HL-60/S4 (cell line): Measurements from ENCODE around the gene EXTL1.

Source experiments
- in situ Hi-C: fragments of 300-500 bp; cut with MboI; formaldehyde crosslinking; loops from 2 replicates; pipeline ENCODE4 v1.14.3; 2022; ENCODE audit warnings: low sequenced_read_pairs

EXTL1 gene

DNA sequence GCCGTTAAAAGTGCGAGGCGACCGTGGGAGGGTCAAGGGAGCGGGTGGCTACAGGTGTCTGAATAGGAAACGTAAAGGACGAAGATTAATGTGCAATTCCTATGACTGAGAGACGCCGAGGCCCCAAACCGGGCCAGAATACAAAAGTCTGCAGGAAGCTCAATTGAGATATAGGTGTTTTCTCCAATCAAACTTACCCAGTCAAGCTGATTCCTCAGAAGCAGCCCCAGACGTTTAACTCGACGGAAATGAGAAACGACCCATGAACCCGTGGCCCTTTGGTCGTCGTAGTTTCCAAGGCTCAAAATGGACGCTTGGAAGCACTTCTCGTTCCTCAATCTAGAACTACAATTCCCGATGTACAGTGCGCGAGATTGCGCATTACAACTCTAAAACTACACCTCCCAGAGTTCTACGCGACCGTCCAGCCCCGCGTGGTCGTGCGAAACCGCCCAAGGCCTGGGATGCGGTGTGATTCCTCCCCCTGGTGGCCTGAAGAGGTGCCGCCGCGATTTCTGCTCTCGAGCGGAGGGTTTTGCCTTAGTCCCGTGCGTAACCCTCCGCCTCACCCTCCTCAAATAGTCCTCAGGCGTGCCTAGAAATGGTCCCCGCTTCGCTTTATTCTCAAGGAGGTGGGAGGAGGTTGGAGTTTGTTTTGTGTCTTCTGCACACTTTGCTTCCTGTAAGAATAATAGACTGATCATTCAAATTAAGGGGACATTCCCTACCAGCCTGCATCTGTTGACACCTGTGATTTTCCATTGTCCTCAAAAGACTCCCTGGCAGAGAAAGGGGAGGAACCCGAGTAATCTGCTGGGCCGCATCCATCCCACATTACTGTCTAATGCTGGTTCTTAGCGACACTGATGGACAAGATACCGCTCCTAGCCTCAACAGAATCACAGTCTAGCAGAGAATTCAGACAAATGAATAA is 23.5 kb upstream of the EXTL1 start, which contains the start of gene PAFAH2:
Gene PAFAH2 (minus strand): TSS at position 236 of the 934 bp plus-strand sequence. CDS start 7,247 bp downstream, outside the sequence.
- in situ Hi-C loops = no loop called here

DNA sequence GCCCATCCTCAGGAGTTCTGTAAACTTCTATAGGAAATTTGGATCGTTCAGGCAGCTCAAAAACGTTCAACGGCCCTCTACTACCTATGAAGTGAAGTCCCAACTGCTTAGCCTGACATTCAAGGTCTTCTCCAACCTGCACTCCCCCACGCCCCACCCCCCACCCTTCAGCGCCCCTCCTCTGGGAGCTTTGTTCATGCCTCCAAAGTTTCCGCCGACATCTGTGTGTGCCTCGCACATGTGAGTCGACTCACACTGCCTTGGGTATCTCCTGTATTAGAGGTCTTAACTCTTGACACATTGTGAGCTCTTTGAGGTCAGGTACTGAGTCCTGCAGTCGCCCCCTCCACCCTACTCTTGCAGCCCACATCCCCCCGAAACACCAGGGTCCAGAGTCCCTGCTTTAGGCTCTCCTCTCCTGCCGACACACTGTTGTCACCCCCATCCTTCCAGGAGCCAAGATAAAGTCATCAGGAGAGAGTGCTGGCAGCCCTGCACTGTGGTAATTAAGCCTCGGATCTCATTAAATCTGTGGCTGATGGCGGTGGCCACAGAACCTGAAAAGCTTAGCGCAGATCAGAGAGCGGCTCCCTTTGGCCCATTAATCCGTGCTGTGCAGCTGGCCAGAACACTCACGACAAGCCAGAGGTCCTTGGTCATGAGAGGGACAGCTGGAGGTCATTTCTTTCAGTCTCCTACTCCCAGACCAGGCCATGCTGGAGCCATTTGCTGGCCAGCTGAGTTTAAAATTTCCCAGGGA is 22.4 kb upstream of the EXTL1 start:
- in situ Hi-C loops = no loop called here

DNA sequence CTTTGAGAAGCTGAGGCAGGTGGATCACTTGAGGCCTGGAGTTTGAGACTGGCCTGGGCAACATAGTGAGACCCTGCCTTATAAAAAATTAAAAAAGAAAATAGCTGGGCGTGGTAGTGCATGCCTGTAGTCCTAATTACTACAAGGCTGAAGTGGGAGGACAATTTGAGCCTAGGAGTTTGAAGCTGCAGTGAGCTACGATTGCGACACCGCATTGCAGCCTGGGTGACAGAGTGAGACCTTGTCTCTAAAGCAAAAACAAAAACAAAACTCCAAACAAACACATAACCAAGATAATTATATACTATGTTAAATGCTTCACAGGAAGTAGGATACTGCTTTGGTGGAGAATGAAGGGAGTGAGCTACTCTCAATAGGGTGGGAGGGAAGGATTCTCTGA is 18.3 kb upstream of the EXTL1 start:
- in situ Hi-C loops = loop anchor here (5.0 to 10.0 kb wide), 2 partner anchors 106 to 168 kb away; no protein-coding TSS in a partner anchor

DNA sequence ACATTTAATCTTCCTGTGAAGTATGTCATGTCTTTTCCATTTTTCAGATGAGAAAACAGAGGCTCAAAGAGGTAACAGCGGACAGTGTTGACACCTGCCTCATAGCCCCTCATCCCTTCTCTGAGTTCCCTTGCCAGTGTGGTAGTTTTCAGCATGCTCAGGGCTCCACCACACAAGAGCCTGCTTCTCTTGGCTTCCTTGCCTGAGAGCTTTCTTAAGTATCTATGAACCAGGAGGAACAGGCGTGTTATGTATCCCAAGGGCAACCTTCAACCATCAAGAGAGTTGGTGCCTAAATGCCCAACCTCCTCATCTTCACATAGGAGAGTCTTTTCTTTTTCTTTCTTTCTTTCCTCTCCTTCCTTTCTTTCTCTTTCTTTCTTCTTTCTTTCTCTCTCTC is 17.8 kb upstream of the EXTL1 start:
- in situ Hi-C loops = loop anchor here (5.0 to 10.0 kb wide), 2 partner anchors 106 to 169 kb away; no protein-coding TSS in a partner anchor

GRCh38 chr1:26005434-26006105 is 16.0 kb upstream of the EXTL1 start:
- in situ Hi-C loops = loop anchor here (10.0 kb wide), 1 partner anchor 171 kb away; no protein-coding TSS in a partner anchor

GRCh38 chr1:26006710-26007109 is 14.9 kb upstream of the EXTL1 start:
- in situ Hi-C loops = loop anchor here (10.0 kb wide), 1 partner anchor 172 kb away; no protein-coding TSS in a partner anchor

- in situ Hi-C loops = loop anchor here (10.0 kb wide), 1 partner anchor 175 kb away; no protein-coding TSS in a partner anchor
Measured at GRCh38 chr1:26009796-26010447, 11.7 kb upstream of the EXTL1 start.

DNA sequence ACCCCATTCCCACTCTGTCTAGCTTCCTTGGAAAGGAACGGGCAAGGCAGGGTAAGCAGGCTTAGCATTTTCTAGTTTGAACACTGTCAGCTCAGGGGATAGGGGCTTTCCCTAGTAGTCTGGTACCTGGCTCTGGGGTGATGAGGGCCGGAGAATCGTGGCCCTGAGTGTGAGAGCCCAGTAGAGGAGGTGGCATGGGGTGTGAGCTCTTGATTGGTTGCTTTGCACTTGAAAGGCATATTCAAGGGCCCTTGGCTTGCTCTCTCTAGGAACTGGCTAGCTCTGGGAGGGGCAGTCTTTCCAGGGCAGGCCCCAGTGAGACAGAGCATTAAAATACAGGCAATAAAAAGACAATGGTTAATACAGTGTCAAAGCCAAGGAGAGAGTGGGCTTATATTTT is 10.8 kb upstream of the EXTL1 start:
- in situ Hi-C loops = no loop called here

DNA sequence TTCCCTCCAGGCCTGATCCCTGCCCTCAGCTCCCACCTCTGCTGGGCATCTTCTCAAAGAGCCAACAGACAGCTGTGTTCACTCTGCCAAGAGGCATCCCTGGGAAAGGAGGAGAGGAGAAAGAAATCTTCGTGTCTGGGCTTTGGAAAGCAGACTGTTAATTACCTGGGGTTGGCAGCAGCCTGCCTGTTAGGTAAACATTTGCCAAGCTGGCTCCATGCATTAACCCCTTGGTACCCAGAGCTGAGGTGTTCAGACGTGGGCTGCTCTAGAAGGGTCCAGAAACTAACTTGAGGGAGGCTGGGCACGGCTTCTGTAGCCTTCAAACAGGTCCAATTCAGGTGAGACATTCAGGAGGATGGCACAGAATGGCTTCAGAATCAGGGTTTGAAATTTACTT is 8.7 kb upstream of the EXTL1 start:
- in situ Hi-C loops = no loop called here

DNA sequence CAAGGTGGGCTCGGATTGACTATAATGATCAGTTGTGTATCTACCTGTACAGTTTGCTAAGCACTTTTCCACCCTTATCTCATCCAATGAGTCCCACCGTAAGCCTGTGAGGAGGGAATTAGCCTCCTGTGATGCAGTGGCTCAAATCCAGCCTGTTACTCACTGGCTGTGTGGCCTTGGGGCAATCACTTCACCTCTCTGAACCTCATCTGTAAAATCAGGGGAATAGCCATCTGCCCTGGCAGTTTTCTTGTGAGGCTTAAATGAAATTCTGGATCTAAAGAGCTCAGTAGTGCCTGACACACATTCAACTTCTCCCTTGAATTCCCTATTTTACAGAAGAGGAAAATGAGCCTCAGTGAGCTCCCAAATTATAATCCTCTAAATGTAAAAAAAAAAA is 7.4 kb upstream of the EXTL1 start:
- in situ Hi-C loops = no loop called here

DNA sequence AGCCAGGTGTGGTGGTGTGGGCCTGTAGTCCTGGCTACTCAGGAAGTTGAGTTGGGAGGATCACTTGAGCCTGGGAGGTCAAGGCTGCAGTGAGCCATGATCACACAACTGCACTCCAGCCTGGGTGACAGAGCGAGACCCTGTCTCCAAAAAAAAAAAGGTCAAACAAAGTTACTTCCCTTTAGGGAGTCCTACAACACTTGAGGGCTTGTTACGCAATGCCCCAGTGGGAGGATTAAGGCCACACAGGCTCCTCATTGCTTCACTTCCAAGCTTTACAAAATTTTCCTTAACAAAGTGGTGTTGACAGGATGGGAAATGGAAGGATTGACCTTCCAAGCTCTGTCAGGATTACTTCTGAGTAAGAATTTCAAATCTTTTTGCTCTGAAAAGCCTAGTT is 6.2 kb upstream of the EXTL1 start:
- in situ Hi-C loops = no loop called here

DNA sequence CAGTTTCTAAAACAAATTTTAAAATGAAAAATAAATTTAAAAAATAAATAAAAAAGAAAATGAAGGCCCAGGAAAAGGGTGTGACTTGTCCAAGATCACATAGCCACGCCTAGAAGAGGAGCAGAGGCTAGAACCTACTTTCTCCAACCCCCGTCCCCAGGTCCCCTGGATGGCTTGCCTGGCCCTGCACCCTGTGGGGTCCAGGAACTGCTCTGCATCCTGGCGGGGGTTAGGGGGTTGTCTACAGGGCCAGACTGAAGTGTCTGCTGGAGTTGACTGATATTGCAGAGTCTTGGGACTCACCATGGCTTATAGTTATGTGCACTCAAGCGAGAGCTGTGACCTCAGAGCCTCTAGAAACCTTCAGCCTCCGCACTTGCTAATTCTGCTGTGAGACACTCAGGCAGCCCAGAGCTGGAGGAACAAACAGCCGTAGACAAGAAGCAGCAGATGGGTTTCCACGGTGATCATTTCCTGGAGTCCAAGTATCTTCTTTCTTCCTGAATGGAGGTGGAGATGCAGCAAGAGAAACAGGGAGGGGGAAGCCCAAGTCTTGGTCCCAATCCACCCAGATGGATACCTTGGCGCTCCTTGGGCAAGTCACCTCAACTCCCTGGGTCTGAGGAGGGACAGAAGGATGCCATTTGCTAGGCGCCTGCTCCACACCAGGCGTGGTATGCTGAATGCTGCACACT is 5.2 kb upstream of the EXTL1 start:
- in situ Hi-C loops = no loop called here

DNA sequence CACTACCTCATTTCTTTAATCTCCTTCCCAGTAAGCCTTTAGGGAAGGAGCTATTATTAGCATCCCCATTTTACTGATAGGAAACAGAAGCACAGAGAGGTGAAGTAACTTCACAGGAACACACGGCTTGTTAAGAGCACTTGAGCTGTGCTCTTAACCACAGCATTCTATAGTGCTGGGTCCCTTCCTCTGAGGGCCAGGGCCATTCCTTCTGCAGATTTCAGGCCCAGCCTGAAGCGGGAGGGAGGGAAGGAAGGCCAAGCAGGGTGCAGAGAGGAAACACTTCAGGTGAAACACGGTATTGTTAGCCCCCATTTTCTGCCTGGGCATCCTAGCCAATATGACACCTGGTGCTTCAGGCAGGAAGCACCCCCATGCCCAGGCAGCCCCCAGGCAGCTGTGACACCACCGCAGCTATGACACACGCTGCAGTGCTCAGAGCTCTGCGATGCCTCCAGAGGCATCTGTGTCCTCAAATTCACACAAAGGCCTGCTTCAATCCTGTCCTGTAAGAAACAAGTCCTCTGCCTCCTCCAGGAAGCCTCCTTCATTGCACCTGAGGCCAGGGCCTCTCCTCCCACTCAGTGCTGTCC is 4.5 kb upstream of the EXTL1 start:
- in situ Hi-C loops = no loop called here

GRCh38 chr1:26017606-26018005 is 4.0 kb upstream of the EXTL1 start:
- in situ Hi-C loops = no loop called here

DNA sequence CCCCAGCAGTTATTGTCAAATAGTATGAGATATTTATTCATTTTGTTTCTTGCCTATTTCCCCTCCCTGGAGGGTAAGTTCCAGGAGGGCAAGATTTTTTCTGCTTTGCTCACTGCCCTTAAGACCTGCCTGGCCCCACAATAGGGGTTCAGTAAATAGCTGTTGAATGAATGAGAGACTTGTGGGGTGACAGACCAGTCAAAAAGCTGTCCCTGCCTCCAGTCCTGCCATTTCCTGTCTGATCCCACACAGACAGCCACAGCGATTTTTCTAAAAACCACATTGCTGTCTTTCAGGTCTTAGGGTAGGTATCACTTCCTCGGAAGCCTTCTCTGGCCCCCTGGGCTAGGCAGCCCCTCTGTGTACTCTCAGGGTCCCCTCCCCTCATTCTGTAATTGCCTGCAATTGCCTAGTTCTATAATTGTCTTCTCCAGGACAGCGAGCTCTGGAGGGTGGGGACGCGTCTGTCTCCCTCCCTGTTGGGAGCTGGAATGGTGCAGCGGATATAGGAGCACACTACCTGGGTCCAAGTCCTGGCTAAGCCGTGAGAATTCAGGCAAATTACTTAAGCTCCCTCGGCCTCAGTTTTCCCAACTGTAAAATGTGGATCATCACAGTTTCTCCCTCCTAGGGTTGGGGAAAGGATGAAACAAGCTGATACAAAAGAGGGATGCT is 1.8 kb upstream of the EXTL1 start:
- in situ Hi-C loops = no loop called here

- in situ Hi-C loops = no loop called here
Measured at GRCh38 chr1:26020330-26020768, 1.2 kb upstream of the EXTL1 start.

- in situ Hi-C loops = no loop called here
Measured at GRCh38 chr1:26020941-26021646, 481 bp upstream of the EXTL1 start.

GRCh38 chr1:26022404-26022779 is 817 bp downstream of the EXTL1 start:
- in situ Hi-C loops = no loop called here
